ENCODE data around the gene USH1C.

DNA sequence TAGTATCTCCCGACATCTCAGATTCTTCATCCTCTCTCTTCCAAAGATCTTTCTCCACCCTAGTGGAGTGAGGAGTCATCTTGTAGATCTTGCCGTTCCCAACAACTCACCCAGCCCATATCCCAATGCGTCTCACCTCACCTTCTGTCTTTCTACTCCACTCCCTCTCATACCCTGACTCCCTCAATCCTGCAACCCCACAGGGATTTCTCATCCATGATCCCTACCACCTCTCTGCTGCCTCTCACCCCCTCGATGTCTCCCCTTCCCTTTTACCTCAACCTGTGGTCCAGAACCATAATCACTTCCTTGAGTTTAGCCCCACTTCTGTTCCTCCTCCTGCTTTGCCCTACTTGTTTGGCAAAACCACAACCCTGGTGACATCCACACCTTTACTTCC is 44.5 kb upstream of the USH1C start:
- TF ChIP-seq, protein P1, sequence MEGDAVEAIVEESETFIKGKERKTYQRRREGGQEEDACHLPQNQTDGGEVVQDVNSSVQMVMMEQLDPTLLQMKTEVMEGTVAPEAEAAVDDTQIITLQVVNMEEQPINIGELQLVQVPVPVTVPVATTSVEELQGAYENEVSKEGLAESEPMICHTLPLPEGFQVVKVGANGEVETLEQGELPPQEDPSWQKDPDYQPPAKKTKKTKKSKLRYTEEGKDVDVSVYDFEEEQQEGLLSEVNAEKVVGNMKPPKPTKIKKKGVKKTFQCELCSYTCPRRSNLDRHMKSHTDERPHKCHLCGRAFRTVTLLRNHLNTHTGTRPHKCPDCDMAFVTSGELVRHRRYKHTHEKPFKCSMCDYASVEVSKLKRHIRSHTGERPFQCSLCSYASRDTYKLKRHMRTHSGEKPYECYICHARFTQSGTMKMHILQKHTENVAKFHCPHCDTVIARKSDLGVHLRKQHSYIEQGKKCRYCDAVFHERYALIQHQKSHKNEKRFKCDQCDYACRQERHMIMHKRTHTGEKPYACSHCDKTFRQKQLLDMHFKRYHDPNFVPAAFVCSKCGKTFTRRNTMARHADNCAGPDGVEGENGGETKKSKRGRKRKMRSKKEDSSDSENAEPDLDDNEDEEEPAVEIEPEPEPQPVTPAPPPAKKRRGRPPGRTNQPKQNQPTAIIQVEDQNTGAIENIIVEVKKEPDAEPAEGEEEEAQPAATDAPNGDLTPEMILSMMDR (IDR thresholded peaks at IDR 0.05): no peak
- TF ChIP-seq POLR2AphosphoS5 (IDR thresholded peaks at IDR 0.05): no peak
- no peak for TF ChIP-seq EP300 (IDR thresholded peaks at IDR 0.05)
- TF ChIP-seq POLR2A (IDR thresholded peaks at IDR 0.05): no peak

Measured in gastroesophageal sphincter (tissue), 3 donors.